Vagina (tissue), 2 donors: Measurements from ENCODE around the gene TMEM79. TPM values are rescaled to one million over a fixed set of nuclear protein-coding genes. Genes with fewer than 3 reads are reported as not detected.

Experiments
- DNase-seq, 2 donors: peaks; one replicate each; pipeline ENCODE4 v3.0.0-alpha.2; 2017; ENCODE audit errors: extremely low spot score in 2 of 2
- H3K27ac ChIP-seq: fragments of 200-600 bp; sonication (generic); one replicate; pipeline ENCODE4 v1.5.1; 2019
- H3K27me3 ChIP-seq: fragments of 200-600 bp; sonication (generic); one replicate; pipeline ENCODE4 v1.5.1; 2019
- H3K36me3 ChIP-seq, 2 donors: fragments of 200-600 bp; sonication (generic); one replicate each; pipeline ENCODE4 v1.5.1; 2017 to 2019
- H3K4me1 ChIP-seq: fragments of 200-600 bp; sonication (generic); one replicate; pipeline ENCODE4 v1.5.1; 2019
- H3K4me3 ChIP-seq, 2 donors: fragments of 200-600 bp; sonication (generic); 1 replicate in 1 of 2; 2 replicates in 1 of 2; pipeline ENCODE4 v1.5.1; 2016 to 2019
- H3K9me3 ChIP-seq: fragments of 200-600 bp; sonication (generic); one replicate; pipeline ENCODE4 v1.5.1; 2019
- CTCF ChIP-seq, 3 experiments: fragments of 450-650 bp in 2 of 3; fragments of 200-600 bp in 1 of 3; sonication (generic) in 1 of 3; IDR thresholded peaks; one replicate each; pipeline ENCODE4 v1.5.1; 2017 to 2019; ENCODE audit warnings: antibody characterized with exemption in 3 of 3, mild to moderate bottlenecking in 2 of 3, moderate library complexity in 2 of 3
- POLR2A ChIP-seq, 2 donors: fragments of 450-650 bp; IDR thresholded peaks; one replicate each; pipeline ENCODE4 v1.6.1; 2017; ENCODE audit warnings: antibody characterized with exemption in 2 of 2, mild to moderate bottlenecking in 2 of 2, moderate library complexity in 2 of 2
- POLR2AphosphoS5 ChIP-seq, 2 donors: sonication (generic); formaldehyde crosslinking; IDR thresholded peaks; one replicate each; pipeline ENCODE4 v1.9.0; 2017; ENCODE audit warnings: antibody characterized with exemption in 2 of 2, mild to moderate bottlenecking in 2 of 2, low read depth in 1 of 2; ENCODE audit not compliant: insufficient read depth in 1 of 2
- intact Hi-C: fragments of 100-400 bp; cut with DNase I; formaldehyde crosslinking; loops from one replicate; pipeline ENCODE4 v1.15.1; 2023
- total RNA-seq: library from RNA; depleted of rRNA; stranded (reverse); fragments of >200 nt; gene quantifications from one replicate; pipeline ENCODE4 v1.2.3, GENCODE V29; 2016

Gene TMEM79
- total RNA-seq, result 27.3 TPM

- Histone ChIP-seq H3K36me3 (peaks cover 0 to 17% of the 10 kb centered on the region in 2 donors), H3K27ac (peak within 1 kb of the TSS; percentile 94), H3K4me3 (peak within 1 kb of the TSS; percentile 90 to 94), H3K27me3 (no peaks in the 10 kb centered on the region), H3K9me3 (no peaks in the 10 kb centered on the region), H3K4me1 (peaks cover 52% of the 10 kb centered on the region)
- TF ChIP-seq POLR2AphosphoS5 (IDR thresholded peaks at IDR 0.05; ENCODE audit: insufficient read depth in 1 of 2, low read depth in 1 of 2) (peak in 1 of 2 donors; percentile 76), CTCF (IDR thresholded peaks at IDR 0.05) (no peak), POLR2A (IDR thresholded peaks at IDR 0.05) (no peak)
- intact Hi-C loops, result no loop called here
- DNase-seq, result no peak
These were observed at the start of gene TMEM79 for GRCh38 chr1:156284112-156284511. TMEM79 (plus strand) TSS chr1:156284325; CDS start chr1:156285227, 902 bp downstream.

- intact Hi-C loops, result no loop called here
- TF ChIP-seq CTCF (IDR thresholded peaks at IDR 0.05) (no peak), POLR2A (IDR thresholded peaks at IDR 0.05) (no peak), POLR2AphosphoS5 (IDR thresholded peaks at IDR 0.05; ENCODE audit: insufficient read depth in 1 of 2, low read depth in 1 of 2) (no peak)
- Histone ChIP-seq H3K9me3 (no peaks in the 10 kb centered on the region), H3K4me1 (no peaks in the 10 kb centered on the region), H3K4me3 (no peak overlapping the region), H3K27me3 (no peaks in the 10 kb centered on the region), H3K27ac (no peak overlapping the region), H3K36me3 (peaks cover 0 to 76% of the 10 kb centered on the region in 2 donors)
- DNase-seq, result no peak
These were observed 48.0 kb upstream of the TMEM79 start for GRCh38 chr1:156236164-156236563.

- H3K27me3 ChIP-seq, result no peaks in the 10 kb centered on the region
- intact Hi-C loops, result no loop called here
- H3K4me1 ChIP-seq, result no peaks in the 10 kb centered on the region
- H3K36me3 ChIP-seq, result peaks cover 0 to 69% of the 10 kb centered on the region in 2 donors
- H3K27ac ChIP-seq, result no peak overlapping the region
- no peaks in the 10 kb centered on the region for H3K9me3 ChIP-seq
- no peak overlapping the region for H3K4me3 ChIP-seq
- no peak for DNase-seq
- no peak for TF ChIP-seq POLR2A (IDR thresholded peaks at IDR 0.05)
- no peak for TF ChIP-seq CTCF (IDR thresholded peaks at IDR 0.05)
- TF ChIP-seq POLR2AphosphoS5 (IDR thresholded peaks at IDR 0.05; ENCODE audit: insufficient read depth in 1 of 2, low read depth in 1 of 2), result no peak
These were observed 45.9 kb upstream of the TMEM79 start for GRCh38 chr1:156238248-156238647.

GRCh38 chr1:156241311-156241811 lies 42.8 kb upstream of the TMEM79 start:
- Histone ChIP-seq H3K9me3 (no peaks in the 10 kb centered on the region), H3K4me1 (peaks cover 13% of the 10 kb centered on the region), H3K27me3 (no peaks in the 10 kb centered on the region), H3K4me3 (no peak overlapping the region), H3K36me3 (peaks cover 0 to 44% of the 10 kb centered on the region in 2 donors), H3K27ac (no peak overlapping the region)
- DNase-seq, result no peak
- intact Hi-C loops, result no loop called here
- TF ChIP-seq CTCF (IDR thresholded peaks at IDR 0.05) (no peak), POLR2AphosphoS5 (IDR thresholded peaks at IDR 0.05; ENCODE audit: insufficient read depth in 1 of 2, low read depth in 1 of 2) (no peak), POLR2A (IDR thresholded peaks at IDR 0.05) (no peak)

- H3K27me3 ChIP-seq, result no peaks in the 10 kb centered on the region
- no peak for DNase-seq
- TF ChIP-seq POLR2AphosphoS5 (IDR thresholded peaks at IDR 0.05; ENCODE audit: insufficient read depth in 1 of 2, low read depth in 1 of 2) (no peak), CTCF (IDR thresholded peaks at IDR 0.05) (no peak), POLR2A (IDR thresholded peaks at IDR 0.05) (no peak)
- peaks cover 19% of the 10 kb centered on the region for H3K4me1 ChIP-seq
- H3K27ac ChIP-seq, result no peak within 1 kb of the TSS
- intact Hi-C loops, result no loop called here
- H3K9me3 ChIP-seq, result no peaks in the 10 kb centered on the region
- H3K4me3 ChIP-seq, result no peak within 1 kb of the TSS
- peaks cover 0 to 39% of the 10 kb centered on the region in 2 donors for H3K36me3 ChIP-seq
These were observed 42.2 kb upstream of the TMEM79 start, which contains the start of gene BGLAP for GRCh38 chr1:156241926-156242325. BGLAP (plus strand) TSS chr1:156242184; CDS start chr1:156242232, 48 bp downstream.
